Spinal cord (tissue), 10 donors: ENCODE results near the gene QSER1. TPM values are rescaled to one million over a fixed set of nuclear protein-coding genes. Genes with fewer than 3 reads are reported as not detected.
"Not testable (repeated sequence)": the region's sequence is repeated elsewhere in the genome, so short reads cannot be mapped to it uniquely, and the experiment has no call there.

Experiments used
- DNase-seq, 6 donors: peaks; one replicate each; pipeline versions ENCODE4 v3.0.0 to v3.0.0-alpha.2; 2013 to 2015; ENCODE audit warnings: low spot score in 6 of 6, low read depth in 4 of 6
- H3K27ac ChIP-seq: one replicate; pipeline ENCODE4 v1.5.1; 2013; ENCODE audit warnings: low read depth, low read length, control low read depth
- H3K27me3 ChIP-seq: one replicate; pipeline ENCODE4 v1.6.1; 2013; ENCODE audit warnings: low read length; ENCODE audit not compliant: control insufficient read depth, insufficient read depth
- H3K36me3 ChIP-seq: one replicate; pipeline ENCODE4 v1.6.1; 2013; ENCODE audit warnings: low read length; ENCODE audit not compliant: control insufficient read depth, insufficient read depth
- H3K4me1 ChIP-seq: one replicate; pipeline ENCODE4 v1.6.1; 2013; ENCODE audit warnings: low read length; ENCODE audit not compliant: control insufficient read depth, insufficient read depth
- H3K4me3 ChIP-seq: one replicate; pipeline ENCODE4 v1.5.1; 2013; ENCODE audit warnings: low read depth, low read length, control low read depth
- H3K9me3 ChIP-seq: one replicate; pipeline ENCODE4 v1.6.1; 2013; ENCODE audit warnings: low read length; ENCODE audit not compliant: control insufficient read depth, insufficient read depth
- WGBS: methylation state at CpG from one replicate; pipeline ENCODE4 v1.1.5; 2013; ENCODE audit warnings: missing lambda C conversion rate; ENCODE audit not compliant: insufficient coverage; 5-methylcytosine and 5-hydroxymethylcytosine counted together
- polyA plus RNA-seq, 2 donors: library from polyadenylated mRNA; unstranded; fragments of 120-200 nt; gene quantifications; one replicate each; pipeline ENCODE4 v1.2.1, GENCODE V29; 2013; ENCODE audit not compliant: insufficient read length in 2 of 2
- total RNA-seq, 2 donors: library from RNA; depleted of rRNA in 1 of 2; stranded (reverse); fragments of 120-200 nt in 1 of 2; fragments of >200 nt in 1 of 2; gene quantifications; one replicate each; pipeline versions ENCODE4 v1.2.3 to v1.2.4, GENCODE V29; 2013 to 2014
- donor health status: healthy.

Gene QSER1
- total and polyA plus RNA-seq, 4 donors = 19.6 to 55.4 (median 40.0) TPM

DNA sequence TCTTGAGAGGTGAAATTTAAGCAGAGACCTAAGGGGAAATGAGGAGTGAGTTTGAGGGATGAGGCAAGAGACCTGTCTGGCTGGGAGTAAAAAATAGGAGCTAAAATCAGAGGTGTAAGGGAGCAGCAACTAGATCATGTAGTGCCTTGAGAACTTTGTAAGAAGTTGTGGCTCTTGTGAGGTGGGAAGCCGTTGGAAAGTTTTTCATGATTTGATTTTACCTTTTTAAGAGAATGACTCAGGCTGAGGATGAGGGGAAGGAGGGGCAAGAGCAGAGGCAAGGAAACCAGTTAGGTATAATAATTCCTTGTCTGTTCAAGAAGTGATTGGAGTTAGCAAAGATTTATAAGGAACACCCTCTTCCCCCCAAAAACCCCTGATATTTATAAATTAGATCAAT lies 25.8 kb downstream of the QSER1 start:
- H3K4me1 ChIP-seq = no peaks in the 10 kb centered on the region
- no peak for DNase-seq
- H3K4me3 ChIP-seq = no peak overlapping the region
- no peak overlapping the region for H3K27ac ChIP-seq
- H3K27me3 ChIP-seq = no peaks in the 10 kb centered on the region
- 86% methylated on average over 1 of the region's 1 CpG for WGBS
- no peaks in the 10 kb centered on the region for H3K36me3 ChIP-seq
- H3K9me3 ChIP-seq = no peaks in the 10 kb centered on the region

DNA sequence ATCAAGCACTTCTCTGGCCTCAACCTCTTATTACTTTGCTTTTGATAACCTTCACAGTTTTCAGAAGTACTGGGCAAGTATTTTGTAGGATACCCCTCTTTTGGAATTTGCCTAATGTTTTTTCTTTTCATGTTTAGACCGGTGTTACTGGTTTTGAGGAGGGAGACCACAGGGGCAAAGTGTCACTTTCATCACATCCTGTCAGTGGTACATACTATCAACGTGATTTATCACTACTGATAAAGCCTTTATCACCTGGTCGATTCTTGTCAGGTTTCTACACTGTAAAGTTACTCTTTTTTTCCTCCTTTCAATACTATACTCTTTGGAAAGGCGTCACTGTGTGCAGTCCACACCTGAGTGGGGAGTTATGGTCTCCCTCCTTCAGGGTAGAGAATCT lies 26.7 kb downstream of the QSER1 start:
- 27% methylated on average over 2 of the region's 4 CpGs for WGBS
- Histone ChIP-seq H3K9me3 (no peaks in the 10 kb centered on the region), H3K36me3 (no peaks in the 10 kb centered on the region), H3K27me3 (no peaks in the 10 kb centered on the region), H3K4me1 (no peaks in the 10 kb centered on the region), H3K27ac (no peak overlapping the region), H3K4me3 (no peak overlapping the region)
- DNase-seq = no peak

DNA sequence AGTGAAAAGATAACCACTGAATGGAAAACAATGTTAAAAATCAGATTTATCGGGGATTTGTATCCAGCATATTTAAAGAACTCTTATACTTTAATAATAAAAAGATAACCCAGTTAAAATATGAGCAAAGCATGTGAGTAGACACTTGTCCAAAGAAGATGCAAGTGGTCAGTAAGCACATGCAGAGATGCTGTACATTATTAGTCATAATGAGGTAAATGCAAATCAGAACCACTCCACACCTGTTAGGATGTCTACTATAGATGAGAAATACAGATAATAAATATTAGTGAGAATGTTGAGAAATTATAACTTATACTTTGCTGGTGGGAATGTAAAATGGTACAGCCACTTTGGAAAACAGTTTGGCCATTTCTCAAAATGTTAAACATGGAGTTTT lies 28.0 kb downstream of the QSER1 start:
- WGBS = no CpG with 5 or more reads among the region's 1 CpG
- no peak overlapping the region for H3K4me3 ChIP-seq
- no peaks in the 10 kb centered on the region for H3K27me3 ChIP-seq

DNA sequence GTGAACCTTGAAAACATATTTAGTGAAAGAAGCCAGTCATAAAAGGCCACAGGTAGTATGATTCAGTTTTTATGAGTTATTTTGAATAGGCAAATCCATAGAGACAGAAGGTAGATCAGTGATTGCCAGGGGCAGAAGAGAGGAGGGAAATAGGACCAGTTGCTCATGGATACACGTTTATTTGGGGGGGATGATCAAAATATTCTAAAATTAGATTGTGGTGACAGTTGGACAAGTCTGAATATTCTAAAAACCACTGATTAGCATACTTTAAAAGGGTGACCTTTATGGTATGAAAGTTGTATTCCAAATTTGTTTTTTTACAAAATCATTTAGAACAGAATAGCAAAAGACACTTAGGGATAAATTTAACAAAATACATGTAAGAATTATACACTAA lies 28.6 kb downstream of the QSER1 start:
- H3K9me3 ChIP-seq = no peaks in the 10 kb centered on the region
- no peak overlapping the region for H3K27ac ChIP-seq
- no peak for DNase-seq
- no peaks in the 10 kb centered on the region for H3K36me3 ChIP-seq
- no peaks in the 10 kb centered on the region for H3K4me1 ChIP-seq
- H3K4me3 ChIP-seq = no peak overlapping the region
- H3K27me3 ChIP-seq = no peaks in the 10 kb centered on the region
- WGBS = no CpG with 5 or more reads among the region's 1 CpG

More for the DNA sequence above, 28.0 kb downstream of the QSER1 start:
- Histone ChIP-seq H3K9me3 (no peaks in the 10 kb centered on the region), H3K36me3 (no peaks in the 10 kb centered on the region), H3K27ac (no peak overlapping the region), H3K4me1 (no peaks in the 10 kb centered on the region)
- no peak for DNase-seq

DNA sequence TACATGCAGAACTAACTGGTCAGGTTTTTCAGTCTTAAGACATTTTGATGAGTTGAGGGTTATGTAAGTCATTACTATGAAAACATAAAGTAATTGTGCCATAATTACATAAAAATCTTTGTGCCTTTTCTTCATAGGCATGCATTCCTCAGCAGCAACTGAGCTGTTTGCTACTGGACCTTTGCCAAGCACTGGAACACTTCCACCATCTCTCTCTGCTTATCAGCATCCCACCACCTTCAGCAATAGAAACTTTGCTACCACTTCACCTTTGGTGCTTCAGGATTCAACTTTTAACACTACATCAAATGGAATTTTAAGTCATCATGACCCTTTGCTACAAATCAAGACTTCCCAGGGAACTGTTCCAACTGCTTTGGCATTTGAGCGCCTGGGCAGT lies 39.0 kb downstream of the QSER1 start:
- peak in 2 of 6 donors; percentile 9 to 10 for DNase-seq
- no peaks in the 10 kb centered on the region for H3K4me1 ChIP-seq
- WGBS = 100% methylated on average over 1 of the region's 1 CpG
- H3K36me3 ChIP-seq = peaks cover 12% of the 10 kb centered on the region
- no peak overlapping the region for H3K4me3 ChIP-seq
- H3K9me3 ChIP-seq = no peaks in the 10 kb centered on the region
- no peaks in the 10 kb centered on the region for H3K27me3 ChIP-seq
- H3K27ac ChIP-seq = no peak overlapping the region

DNA sequence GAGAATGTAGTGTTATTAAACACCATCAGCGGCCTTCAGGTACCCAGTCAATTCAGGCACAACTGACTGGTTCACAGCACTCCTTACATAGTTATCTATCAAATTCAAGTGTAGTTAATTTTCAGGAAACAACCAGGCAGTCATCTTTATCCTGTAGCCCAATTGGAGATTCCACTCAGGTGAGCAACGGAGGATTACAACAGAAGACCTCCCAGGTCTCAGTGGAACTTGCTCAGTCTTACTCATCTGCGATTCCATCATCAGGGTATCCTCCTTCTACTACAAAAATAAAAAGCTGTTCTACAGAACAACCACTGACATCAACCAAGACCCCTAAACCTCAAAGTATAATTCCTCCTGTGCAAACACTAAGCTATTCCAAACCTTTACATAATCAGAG lies 39.6 kb downstream of the QSER1 start:
- no peak overlapping the region for H3K4me3 ChIP-seq
- no peak for DNase-seq
- H3K27ac ChIP-seq = no peak overlapping the region
- peaks cover 13% of the 10 kb centered on the region for H3K36me3 ChIP-seq
- H3K4me1 ChIP-seq = no peaks in the 10 kb centered on the region
- H3K27me3 ChIP-seq = no peaks in the 10 kb centered on the region
- H3K9me3 ChIP-seq = no peaks in the 10 kb centered on the region
- 100% methylated on average over 2 of the region's 3 CpGs for WGBS

DNA sequence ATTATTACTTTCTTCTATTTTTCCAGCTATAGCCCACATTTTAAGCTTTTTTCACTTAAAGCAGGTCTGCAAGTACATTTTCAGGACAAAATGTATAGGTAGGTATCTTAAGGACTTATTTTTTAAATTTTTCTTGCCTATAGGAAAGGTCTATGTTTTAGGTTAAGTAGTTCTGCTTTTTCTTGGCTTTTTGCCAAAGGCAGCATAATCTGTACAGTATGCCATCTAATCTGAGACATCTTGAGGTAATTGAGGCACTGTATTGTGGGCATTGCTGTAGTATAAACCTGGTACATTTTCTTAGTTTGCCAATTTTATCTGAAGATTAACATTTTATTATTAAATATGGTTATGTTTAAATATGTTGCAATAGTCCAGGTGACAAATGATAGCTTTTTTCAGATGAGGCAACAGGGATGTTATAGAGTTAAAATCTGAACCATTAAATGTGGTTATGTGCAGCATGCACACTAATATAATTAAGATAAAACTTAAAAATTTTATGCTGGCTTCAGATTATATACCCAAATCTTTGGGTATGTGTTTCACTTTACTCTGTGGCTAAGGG lies 42.9 kb downstream of the QSER1 start:
- Histone ChIP-seq H3K4me1 (no peaks in the 10 kb centered on the region), H3K27me3 (no peaks in the 10 kb centered on the region), H3K36me3 (peaks cover 14% of the 10 kb centered on the region), H3K4me3 (no peak overlapping the region), H3K9me3 (no peaks in the 10 kb centered on the region), H3K27ac (no peak overlapping the region)
- DNase-seq = no peak

DNA sequence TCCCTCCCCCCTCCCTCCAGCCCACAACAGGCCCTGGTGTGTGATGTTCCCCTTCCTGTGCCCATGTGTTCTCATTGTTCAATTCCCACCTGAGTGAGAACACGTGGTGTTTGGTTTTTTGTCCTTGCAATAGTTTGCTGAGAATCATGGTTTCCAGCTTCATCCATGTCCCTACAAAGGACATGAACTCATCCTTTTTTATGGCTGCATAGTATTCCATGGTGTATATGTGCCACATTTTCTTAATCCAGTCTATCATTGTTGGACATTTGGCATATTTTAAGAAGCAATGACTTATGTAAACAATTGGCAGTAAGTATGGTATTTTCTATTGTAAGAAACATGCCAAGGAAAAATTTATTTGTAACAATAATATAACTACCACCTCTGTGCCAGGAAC lies 43.6 kb downstream of the QSER1 start:
- not testable (repeated sequence) for H3K27me3 ChIP-seq, H3K4me1 ChIP-seq, DNase-seq, H3K9me3 ChIP-seq, H3K4me3 ChIP-seq, H3K27ac ChIP-seq
- peaks cover 14% of the 10 kb centered on the region for H3K36me3 ChIP-seq
- WGBS = no CpG with 5 or more reads among the region's 1 CpG

DNA sequence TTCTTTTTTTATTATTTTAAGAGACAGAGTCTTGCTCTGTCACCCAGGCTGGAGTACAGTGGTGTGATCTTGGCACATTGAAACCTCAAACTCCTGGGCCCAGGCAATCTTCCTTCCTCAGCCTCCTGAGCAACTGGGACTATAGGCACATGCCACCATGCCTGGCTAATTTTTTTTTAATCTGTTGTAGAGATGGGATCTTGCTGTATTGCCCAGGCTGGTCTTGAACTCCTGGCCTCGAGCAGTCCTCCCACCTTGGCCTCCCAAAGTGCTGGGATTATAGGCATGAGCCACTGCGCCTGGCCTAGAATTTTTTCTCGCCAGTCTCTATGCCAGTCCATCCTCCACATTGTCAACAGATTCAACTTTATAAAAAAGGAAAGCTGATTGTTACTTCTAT lies 44.7 kb downstream of the QSER1 start:
- not testable (repeated sequence) for H3K27ac ChIP-seq, H3K27me3 ChIP-seq, DNase-seq, H3K4me3 ChIP-seq, H3K4me1 ChIP-seq, H3K9me3 ChIP-seq
- no CpG with 5 or more reads among the region's 3 CpGs for WGBS
- H3K36me3 ChIP-seq = peaks cover 12% of the 10 kb centered on the region

DNA sequence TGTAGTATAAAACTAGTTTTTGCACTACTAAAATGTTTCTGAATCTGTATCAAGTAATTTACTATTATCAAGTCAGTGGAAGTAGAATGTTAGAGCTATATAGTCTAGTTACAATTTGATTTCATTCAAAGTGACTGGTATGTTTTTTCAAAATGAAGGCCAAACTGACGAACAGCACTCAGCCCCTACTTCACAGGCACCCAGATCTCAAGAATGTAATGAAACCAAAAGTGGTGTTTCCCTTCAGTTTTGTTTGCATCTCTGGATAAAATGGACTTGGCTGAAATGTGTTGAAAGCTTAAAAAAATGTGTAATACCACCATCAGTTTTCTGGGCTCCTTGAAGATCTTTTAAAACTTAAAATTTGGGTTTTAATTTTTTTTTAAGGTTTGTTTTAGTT lies 46.4 kb downstream of the QSER1 start:
- H3K27ac ChIP-seq = no peak overlapping the region
- H3K4me1 ChIP-seq = no peaks in the 10 kb centered on the region
- DNase-seq = no peak
- no peaks in the 10 kb centered on the region for H3K27me3 ChIP-seq
- peaks cover 8% of the 10 kb centered on the region for H3K36me3 ChIP-seq
- no peak overlapping the region for H3K4me3 ChIP-seq
- WGBS = no CpG with 5 or more reads among the region's 1 CpG
- no peaks in the 10 kb centered on the region for H3K9me3 ChIP-seq
